Amniotic stem cell (primary cell): Measurements from ENCODE around the gene FGGY.
"Not testable (repeated sequence)": the region's sequence is repeated elsewhere in the genome, so short reads cannot be mapped to it uniquely, and the experiment has no call there.

Experiments
- DNase-seq: peaks from one replicate; lab custom pipeline; 2025; lab: John Stamatoyannopoulos, UW

Gene FGGY

GRCh38 chr1:59545830-59546229, 248.9 kb downstream of the FGGY start:
- DNase-seq = no peak

- no peak for DNase-seq
Measured at GRCh38 chr1:59549066-59549837, 252.4 kb downstream of the FGGY start.

- no peak for DNase-seq
Measured at GRCh38 chr1:59549903-59550302, 253.0 kb downstream of the FGGY start.

- DNase-seq = no peak
Measured at GRCh38 chr1:59552007-59552406, 255.1 kb downstream of the FGGY start.

GRCh38 chr1:59553371-59553770, 256.5 kb downstream of the FGGY start:
- DNase-seq = no peak

GRCh38 chr1:59554011-59554663, 257.2 kb downstream of the FGGY start:
- no peak for DNase-seq

GRCh38 chr1:59554752-59555151, 257.9 kb downstream of the FGGY start:
- no peak for DNase-seq

- DNase-seq = no peak
Measured at GRCh38 chr1:59556398-59556797, 259.5 kb downstream of the FGGY start.

- no peak for DNase-seq
Measured at GRCh38 chr1:59556802-59557548, 260.1 kb downstream of the FGGY start.

GRCh38 chr1:59557549-59557885, 260.6 kb downstream of the FGGY start:
- DNase-seq = no peak

GRCh38 chr1:59558580-59558979, 261.7 kb downstream of the FGGY start:
- not testable (repeated sequence) for DNase-seq

- DNase-seq = no peak
Measured at GRCh38 chr1:59560807-59561450, 264.0 kb downstream of the FGGY start.

GRCh38 chr1:59561796-59562195, 264.9 kb downstream of the FGGY start:
- no peak for DNase-seq

GRCh38 chr1:59564192-59564891, 267.4 kb downstream of the FGGY start:
- no peak for DNase-seq

GRCh38 chr1:59565611-59566410, 268.9 kb downstream of the FGGY start:
- DNase-seq = no peak

- no peak for DNase-seq
Measured at GRCh38 chr1:59568158-59568935, 271.5 kb downstream of the FGGY start.

GRCh38 chr1:59569198-59569597, 272.3 kb downstream of the FGGY start:
- no peak for DNase-seq

- DNase-seq = no peak
Measured at GRCh38 chr1:59570524-59570923, 273.6 kb downstream of the FGGY start.

- no peak for DNase-seq
Measured at GRCh38 chr1:59574085-59574484, 277.2 kb downstream of the FGGY start.

- no peak for DNase-seq
Measured at GRCh38 chr1:59577774-59578173, 280.9 kb downstream of the FGGY start.
